ENCODE results near the gene LSM12. TPM values are rescaled to one million over a fixed set of nuclear protein-coding genes. Genes with fewer than 3 reads are reported as not detected.
"Not testable (repeated sequence)": the region's sequence is repeated elsewhere in the genome, so short reads cannot be mapped to it uniquely, and the experiment has no call there.

LSM12 gene
- total and polyA plus RNA-seq, 2 donors (not counting 3 experiments of a cell fraction or from before 2014, with no cell fraction given), result 36.5 to 68.9 TPM

GRCh38 chr17:44049294-44050060 lies 17.0 kb downstream of the LSM12 start:
- DNase-seq (ENCODE audit: low read depth, low spot score), result no peak
- ChIA-PET CTCF (interaction anchor here (0.9 to 2.5 kb wide), 5 partner anchors 8 to 119 kb away, joined by 3 to 13 read pairs (median 5); partner anchors contain the start of gene HDAC5), POLR2A (no interaction called here)
- BruUV-seq (replicated peaks), result no TSS peak
- Histone ChIP-seq H2AFZ (ENCODE audit: low read depth, low read length) (no peak overlapping the region), H3K27ac (ENCODE audit: insufficient read depth, low read depth, low read length) (no peak overlapping the region), H3K9ac (replicated peaks; ENCODE audit: extremely low read depth, insufficient read depth, low read length) (no peak overlapping the region), H3K4me3 (replicated peaks in 1 of 3; ENCODE audit: insufficient read depth in 1 of 3, low read depth in 1 of 3, low read length in 3 of 3) (no peak overlapping the region), H4K20me1 (replicated peaks; ENCODE audit: control insufficient read depth, extremely low read depth, insufficient read depth, low read length) (peaks cover 6% of the 10 kb centered on the region), H3K9me1 (replicated peaks; ENCODE audit: control insufficient read depth, extremely low read depth, insufficient read depth, low read length) (no peaks in the 10 kb centered on the region), H3K79me2 (ENCODE audit: control insufficient read depth, insufficient read depth, low read length) (peaks cover 74% of the 10 kb centered on the region), H3K36me3 (ENCODE audit: control insufficient read depth in 2 of 2, extremely low read depth in 1 of 2, insufficient read depth in 2 of 2, low read length in 2 of 2) (peaks cover 9 to 29% of the 10 kb centered on the region in 2 experiments), H3K4me2 (ENCODE audit: insufficient read depth, low read length) (no peak overlapping the region), H3K9me3 (replicated peaks; ENCODE audit: control insufficient read depth, insufficient read depth, low read length) (no peaks in the 10 kb centered on the region), H3K27me3 (ENCODE audit: control insufficient read depth in 2 of 2, insufficient read depth in 2 of 2, low read length in 2 of 2) (no peaks in the 10 kb centered on the region), H3K4me1 (ENCODE audit: control insufficient read depth, extremely low read depth, insufficient read depth, low read length) (peaks cover 4% of the 10 kb centered on the region)
- dilution Hi-C loops (cut with MboI; ENCODE audit: extremely low pct_ligation_motif_present, low sequenced_read_pairs), result no loop called here
- TF ChIP-seq MAX (IDR thresholded peaks at IDR 0.05; ENCODE audit: insufficient read depth, insufficient read length), result no peak
- TF ChIP-seq FOS (IDR thresholded peaks at IDR 0.05; ENCODE audit: borderline replicate concordance, insufficient read depth, low read length), result no peak
- no peak for TF ChIP-seq GATA2 (IDR thresholded peaks at IDR 0.05; ENCODE audit: insufficient read depth, insufficient read length, low read depth, low read length)
- no peak for TF ChIP-seq JUN (IDR thresholded peaks at IDR 0.05; ENCODE audit: borderline replicate concordance, insufficient read depth, insufficient read length, low read depth)
- no peak for TF ChIP-seq POLR2AphosphoS5 (IDR thresholded peaks at IDR 0.05; ENCODE audit: insufficient read depth, low read depth, low read length)
- no peak for TF ChIP-seq POLR2A (IDR thresholded peaks at IDR 0.05; ENCODE audit: low read depth, low read length)
- no peak for TF ChIP-seq EZH2 (IDR thresholded peaks at IDR 0.05; ENCODE audit: borderline replicate concordance, low read depth, low read length, severe bottlenecking)
- no peak for TF ChIP-seq MYC (IDR thresholded peaks at IDR 0.05; ENCODE audit: low read depth, low read length)
- TF ChIP-seq, protein P1, sequence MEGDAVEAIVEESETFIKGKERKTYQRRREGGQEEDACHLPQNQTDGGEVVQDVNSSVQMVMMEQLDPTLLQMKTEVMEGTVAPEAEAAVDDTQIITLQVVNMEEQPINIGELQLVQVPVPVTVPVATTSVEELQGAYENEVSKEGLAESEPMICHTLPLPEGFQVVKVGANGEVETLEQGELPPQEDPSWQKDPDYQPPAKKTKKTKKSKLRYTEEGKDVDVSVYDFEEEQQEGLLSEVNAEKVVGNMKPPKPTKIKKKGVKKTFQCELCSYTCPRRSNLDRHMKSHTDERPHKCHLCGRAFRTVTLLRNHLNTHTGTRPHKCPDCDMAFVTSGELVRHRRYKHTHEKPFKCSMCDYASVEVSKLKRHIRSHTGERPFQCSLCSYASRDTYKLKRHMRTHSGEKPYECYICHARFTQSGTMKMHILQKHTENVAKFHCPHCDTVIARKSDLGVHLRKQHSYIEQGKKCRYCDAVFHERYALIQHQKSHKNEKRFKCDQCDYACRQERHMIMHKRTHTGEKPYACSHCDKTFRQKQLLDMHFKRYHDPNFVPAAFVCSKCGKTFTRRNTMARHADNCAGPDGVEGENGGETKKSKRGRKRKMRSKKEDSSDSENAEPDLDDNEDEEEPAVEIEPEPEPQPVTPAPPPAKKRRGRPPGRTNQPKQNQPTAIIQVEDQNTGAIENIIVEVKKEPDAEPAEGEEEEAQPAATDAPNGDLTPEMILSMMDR (IDR thresholded peaks at IDR 0.05; ENCODE audit: extremely low read depth in 1 of 2, insufficient read depth in 1 of 2, low read depth in 1 of 2, low read length in 2 of 2), result no peak
- intact Hi-C loops (cut with micrococcal nuclease), result no loop called here
- FAIRE-seq, result no peak

DNA sequence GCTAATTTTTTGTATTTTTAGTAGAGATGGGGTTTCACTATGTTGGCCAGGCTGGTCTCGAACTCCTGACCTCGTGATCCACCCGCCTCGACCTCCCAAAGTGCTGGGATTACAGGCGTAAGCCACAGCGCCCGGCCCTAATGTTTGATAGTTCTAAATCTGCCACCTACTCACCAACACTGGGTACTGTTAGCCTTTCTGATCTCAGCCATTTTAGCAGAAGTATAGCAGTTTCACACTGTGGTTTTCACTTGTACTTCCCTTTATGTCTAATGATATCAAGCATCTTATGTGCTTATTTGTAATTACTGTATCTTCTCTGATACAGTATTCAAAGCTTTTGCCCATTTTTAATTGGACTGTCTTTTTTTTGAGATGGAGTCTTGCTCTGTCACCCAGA lies 19.6 kb downstream of the LSM12 start:
- H3K4me1 ChIP-seq (ENCODE audit: control insufficient read depth, extremely low read depth, insufficient read depth, low read length); H3K27ac ChIP-seq (ENCODE audit: insufficient read depth, low read depth, low read length); H3K4me3 ChIP-seq (replicated peaks in 1 of 3; ENCODE audit: insufficient read depth in 1 of 3, low read depth in 1 of 3, low read length in 3 of 3); dilution Hi-C loops (cut with MboI; ENCODE audit: extremely low pct_ligation_motif_present, low sequenced_read_pairs); H3K9me1 ChIP-seq (replicated peaks; ENCODE audit: control insufficient read depth, extremely low read depth, insufficient read depth, low read length); POLR2A ChIA-PET; H4K20me1 ChIP-seq (replicated peaks; ENCODE audit: control insufficient read depth, extremely low read depth, insufficient read depth, low read length); BruUV-seq (replicated peaks); FAIRE-seq; H3K27me3 ChIP-seq (ENCODE audit: control insufficient read depth in 2 of 2, insufficient read depth in 2 of 2, low read length in 2 of 2); DNase-seq (ENCODE audit: low read depth, low spot score); H2AFZ ChIP-seq (ENCODE audit: low read depth, low read length); H3K9ac ChIP-seq (replicated peaks; ENCODE audit: extremely low read depth, insufficient read depth, low read length); H3K4me2 ChIP-seq (ENCODE audit: insufficient read depth, low read length); H3K9me3 ChIP-seq (replicated peaks; ENCODE audit: control insufficient read depth, insufficient read depth, low read length); intact Hi-C loops (cut with micrococcal nuclease): not testable (repeated sequence)
- CTCF ChIA-PET, result interaction anchor here (1.0 kb wide), 1 partner anchor 69 kb away, joined by 5 read pairs; no protein-coding TSS in a partner anchor
- H3K36me3 ChIP-seq (ENCODE audit: control insufficient read depth in 2 of 2, extremely low read depth in 1 of 2, insufficient read depth in 2 of 2, low read length in 2 of 2), result peaks cover 4 to 18% of the 10 kb centered on the region in 2 experiments
- H3K79me2 ChIP-seq (ENCODE audit: control insufficient read depth, insufficient read depth, low read length), result peaks cover 69% of the 10 kb centered on the region
